ENCODE data around the gene MPST. TPM values are rescaled to one million over a fixed set of nuclear protein-coding genes. Genes with fewer than 3 reads are reported as not detected.

Gene MPST
- 10.3 TPM for total RNA-seq
- 10 to 100 TPM; 11.4 to 32.6 (median 25.1) TPM for polyA plus RNA-seq

- no peak within 1 kb of the TSS for H3K27ac ChIP-seq (ENCODE audit: insufficient read depth, low read length, poor library complexity, severe bottlenecking)
- Mint-ChIP-seq H3K27ac (peak within 1 kb of the TSS; percentile 47 to 76 (median 73)), H3K36me3 (no peaks in the 10 kb centered on the region), H3K4me1 (peaks cover 0 to 22% (median 14%) of the 10 kb centered on the region in 4 donors), H3K9me3 (no peaks in the 10 kb centered on the region), H3K4me3 (peak within 1 kb of the TSS; percentile 87 to 94 (median 91)), H3K27me3 (no peaks in the 10 kb centered on the region)
- H3K9me3 ChIP-seq (ENCODE audit: control insufficient read depth in 2 of 2, low read length in 2 of 2), result no peaks in the 10 kb centered on the region
- no peaks in the 10 kb centered on the region for H3K36me3 ChIP-seq (ENCODE audit: control insufficient read depth, insufficient read depth, low read length)
- H3K4me3 ChIP-seq (ENCODE audit: low read depth, low read length), result peak within 1 kb of the TSS; percentile 77
- ATAC-seq (ENCODE audit: low read depth in 2 of 2) (peak; percentile 63 to 69), DNase-seq (peak; percentile 19 to 59 (median 34))
- H3K4me1 ChIP-seq (ENCODE audit: control insufficient read depth, insufficient read depth, low read length, poor library complexity, severe bottlenecking), result peaks cover 21% of the 10 kb centered on the region
- no peaks in the 10 kb centered on the region for H3K27me3 ChIP-seq (ENCODE audit: control insufficient read depth, insufficient read depth, low read length)
Measured at GRCh38 chr22:37019309-37020191, at the start of gene MPST, which contains the start of gene TST. MPST (plus strand) TSS chr22:37019742; CDS start chr22:37019837, 95 bp downstream. TST (minus strand) TSS chr22:37019447; CDS start chr22:37018732, 715 bp downstream.

DNA sequence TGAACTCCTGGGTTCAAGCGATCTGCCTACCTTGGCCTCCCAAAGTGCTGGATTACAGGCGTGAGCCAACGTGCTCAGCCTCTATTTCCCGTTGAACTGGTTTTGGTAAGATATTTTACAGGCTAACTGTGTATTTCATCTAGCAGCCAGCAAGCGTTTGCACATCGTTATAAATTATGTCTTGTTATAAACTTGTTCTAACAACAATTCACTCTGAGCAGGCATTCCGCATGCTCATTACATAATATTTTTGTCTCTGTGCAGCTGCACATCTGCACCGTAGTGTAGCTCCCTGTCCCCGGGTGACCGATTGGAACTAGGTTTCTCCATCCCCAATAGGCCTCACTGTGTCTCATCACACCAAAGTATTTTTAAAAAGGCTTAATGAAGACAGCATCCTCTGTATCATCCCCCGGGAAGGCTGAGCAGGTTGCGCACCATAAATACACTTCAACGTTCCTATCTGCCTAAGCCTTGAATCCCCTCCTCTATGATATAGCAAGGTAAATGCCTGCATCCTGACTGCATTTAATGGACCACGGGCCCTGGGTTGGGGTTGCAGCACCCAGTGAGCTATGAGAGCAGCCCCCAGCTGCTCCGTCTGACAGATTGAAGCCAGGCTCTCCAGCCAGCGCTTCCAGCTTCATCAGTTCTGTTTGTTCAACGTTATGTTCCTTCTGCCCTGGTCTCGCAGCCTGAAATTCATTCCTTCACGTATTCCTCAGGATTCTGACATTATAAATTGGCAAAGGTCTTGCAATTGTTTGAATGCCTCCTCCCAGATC is 48.0 kb upstream of the MPST start:
- no peak overlapping the region for H3K27ac ChIP-seq (ENCODE audit: insufficient read depth, low read length, poor library complexity, severe bottlenecking)
- no peaks in the 10 kb centered on the region for H3K36me3 Mint-ChIP-seq
- no peak for ATAC-seq (ENCODE audit: low read depth in 2 of 2)
- no peak overlapping the region for H3K27ac Mint-ChIP-seq
- H3K4me3 ChIP-seq (ENCODE audit: low read depth, low read length), result no peak overlapping the region
- no peaks in the 10 kb centered on the region for H3K36me3 ChIP-seq (ENCODE audit: control insufficient read depth, insufficient read depth, low read length)
- no peaks in the 10 kb centered on the region for H3K4me1 ChIP-seq (ENCODE audit: control insufficient read depth, insufficient read depth, low read length, poor library complexity, severe bottlenecking)
- H3K9me3 ChIP-seq (ENCODE audit: control insufficient read depth in 2 of 2, low read length in 2 of 2), result no peaks in the 10 kb centered on the region
- no peak overlapping the region for H3K4me3 Mint-ChIP-seq
- H3K4me1 Mint-ChIP-seq, result no peaks in the 10 kb centered on the region
- DNase-seq, result no peak
- no peaks in the 10 kb centered on the region for H3K9me3 Mint-ChIP-seq
- peaks cover 10% of the 10 kb centered on the region for H3K27me3 Mint-ChIP-seq
- no peaks in the 10 kb centered on the region for H3K27me3 ChIP-seq (ENCODE audit: control insufficient read depth, insufficient read depth, low read length)

- Mint-ChIP-seq H3K4me3 (peak overlapping the region; percentile 51 to 94 (median 82)), H3K4me1 (peaks cover 0 to 13% (median 8%) of the 10 kb centered on the region in 4 donors), H3K27me3 (peaks cover 13% of the 10 kb centered on the region), H3K27ac (peak overlapping the region in 2 of 3 donors; percentile 44 to 62), H3K36me3 (no peaks in the 10 kb centered on the region), H3K9me3 (no peaks in the 10 kb centered on the region)
- Histone ChIP-seq H3K4me3 (ENCODE audit: low read depth, low read length) (no peak overlapping the region), H3K9me3 (ENCODE audit: control insufficient read depth in 2 of 2, low read length in 2 of 2) (no peaks in the 10 kb centered on the region), H3K4me1 (ENCODE audit: control insufficient read depth, insufficient read depth, low read length, poor library complexity, severe bottlenecking) (peaks cover 7% of the 10 kb centered on the region), H3K36me3 (ENCODE audit: control insufficient read depth, insufficient read depth, low read length) (no peaks in the 10 kb centered on the region), H3K27ac (ENCODE audit: insufficient read depth, low read length, poor library complexity, severe bottlenecking) (no peak overlapping the region), H3K27me3 (ENCODE audit: control insufficient read depth, insufficient read depth, low read length) (no peaks in the 10 kb centered on the region)
- DNase-seq (no peak), ATAC-seq (ENCODE audit: low read depth in 2 of 2) (no peak)
Measured at GRCh38 chr22:36976606-36977005, 42.9 kb upstream of the MPST start.

- H3K9me3 Mint-ChIP-seq, result peaks cover 0 to 1% (median 0%) of the 10 kb centered on the region in 7 donors
- H3K36me3 Mint-ChIP-seq, result no peaks in the 10 kb centered on the region
Measured at GRCh38 chr22:36977401-36977861, 42.1 kb upstream of the MPST start.

GRCh38 chr22:36977947-36978660 is 41.4 kb upstream of the MPST start:
- Mint-ChIP-seq H3K27ac (peak overlapping the region; percentile 15 to 98 (median 97)), H3K36me3 (no peaks in the 10 kb centered on the region), H3K4me1 (peaks cover 0 to 13% (median 8%) of the 10 kb centered on the region in 4 donors), H3K27me3 (peaks cover 9% of the 10 kb centered on the region), H3K9me3 (peaks cover 0 to 1% (median 0%) of the 10 kb centered on the region in 7 donors), H3K4me3 (peak overlapping the region; percentile 87 to 94 (median 91))
- Histone ChIP-seq H3K27ac (ENCODE audit: insufficient read depth, low read length, poor library complexity, severe bottlenecking) (peak overlapping the region; percentile 74), H3K4me1 (ENCODE audit: control insufficient read depth, insufficient read depth, low read length, poor library complexity, severe bottlenecking) (peaks cover 7% of the 10 kb centered on the region), H3K27me3 (ENCODE audit: control insufficient read depth, insufficient read depth, low read length) (no peaks in the 10 kb centered on the region), H3K36me3 (ENCODE audit: control insufficient read depth, insufficient read depth, low read length) (no peaks in the 10 kb centered on the region), H3K4me3 (ENCODE audit: low read depth, low read length) (peak overlapping the region; percentile 93), H3K9me3 (ENCODE audit: control insufficient read depth in 2 of 2, low read length in 2 of 2) (no peaks in the 10 kb centered on the region)
- DNase-seq, result peak; percentile 86 to 90 (median 89)
- peak; percentile 87 to 91 for ATAC-seq (ENCODE audit: low read depth in 2 of 2)

More at GRCh38 chr22:36977401-36977861, 42.1 kb upstream of the MPST start:
- DNase-seq, result peak; percentile 53 to 83 (median 69)
- peak; percentile 83 to 86 for ATAC-seq (ENCODE audit: low read depth in 2 of 2)
- Mint-ChIP-seq H3K27me3 (peaks cover 9% of the 10 kb centered on the region), H3K27ac (peak overlapping the region; percentile 94 to 98 (median 97)), H3K4me1 (peaks cover 0 to 13% (median 8%) of the 10 kb centered on the region in 4 donors), H3K4me3 (peak overlapping the region; percentile 87 to 94 (median 91))
- Histone ChIP-seq H3K4me1 (ENCODE audit: control insufficient read depth, insufficient read depth, low read length, poor library complexity, severe bottlenecking) (peaks cover 7% of the 10 kb centered on the region), H3K36me3 (ENCODE audit: control insufficient read depth, insufficient read depth, low read length) (no peaks in the 10 kb centered on the region), H3K4me3 (ENCODE audit: low read depth, low read length) (peak overlapping the region; percentile 93), H3K27me3 (ENCODE audit: control insufficient read depth, insufficient read depth, low read length) (no peaks in the 10 kb centered on the region), H3K9me3 (ENCODE audit: control insufficient read depth in 2 of 2, low read length in 2 of 2) (no peaks in the 10 kb centered on the region), H3K27ac (ENCODE audit: insufficient read depth, low read length, poor library complexity, severe bottlenecking) (peak overlapping the region; percentile 74)

DNA sequence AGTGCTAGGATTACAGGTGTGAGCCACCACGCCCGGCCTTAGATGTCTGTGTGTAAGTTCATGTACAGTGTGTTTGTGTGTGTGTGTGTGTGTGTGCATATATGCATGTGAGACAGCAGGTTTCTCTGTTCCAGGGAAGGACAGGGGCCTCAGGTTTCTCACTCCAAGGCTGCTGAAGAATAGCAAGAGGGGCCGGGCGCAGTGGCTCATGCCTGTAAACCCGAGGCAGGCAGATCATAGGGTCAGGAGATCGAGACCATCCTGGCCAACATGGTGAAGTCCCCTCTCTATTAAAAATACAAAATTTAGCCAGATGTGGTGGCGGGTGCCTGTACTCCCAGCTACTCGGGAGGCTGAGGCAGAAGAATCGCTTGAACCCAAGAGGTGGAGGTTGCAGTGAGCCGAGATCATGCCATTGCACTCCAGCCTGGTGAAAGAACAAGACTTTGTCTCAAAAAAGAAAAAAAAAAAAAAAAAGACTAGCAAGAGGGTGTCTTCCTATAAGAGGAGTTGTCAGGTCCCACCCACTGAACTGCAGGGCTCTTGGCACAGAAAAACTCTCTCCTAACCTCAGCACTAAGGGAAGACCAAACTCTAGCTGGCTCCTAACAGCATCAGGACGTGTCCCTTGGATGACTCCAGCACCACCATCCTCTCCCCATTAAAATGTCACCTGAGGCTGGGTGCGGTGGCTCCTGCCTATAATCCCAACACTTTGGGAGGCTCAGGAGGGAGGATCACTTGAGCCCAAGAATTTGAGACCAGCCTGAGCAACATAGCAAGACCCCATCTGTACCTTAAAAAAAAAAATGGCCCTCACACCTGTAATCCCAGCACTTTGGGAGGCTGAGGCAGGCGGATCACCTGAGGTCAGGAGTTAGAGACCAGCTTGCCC is 40.3 kb upstream of the MPST start:
- no peak for DNase-seq
- peaks cover 0 to 1% (median 0%) of the 10 kb centered on the region in 7 donors for H3K9me3 Mint-ChIP-seq
- Histone ChIP-seq H3K27me3 (ENCODE audit: control insufficient read depth, insufficient read depth, low read length) (peaks cover 6% of the 10 kb centered on the region), H3K36me3 (ENCODE audit: control insufficient read depth, insufficient read depth, low read length) (no peaks in the 10 kb centered on the region), H3K4me3 (ENCODE audit: low read depth, low read length) (no peak overlapping the region), H3K4me1 (ENCODE audit: control insufficient read depth, insufficient read depth, low read length, poor library complexity, severe bottlenecking) (peaks cover 7% of the 10 kb centered on the region), H3K9me3 (ENCODE audit: control insufficient read depth in 2 of 2, low read length in 2 of 2) (no peaks in the 10 kb centered on the region), H3K27ac (ENCODE audit: insufficient read depth, low read length, poor library complexity, severe bottlenecking) (no peak overlapping the region)
- H3K4me1 Mint-ChIP-seq, result peaks cover 0 to 13% (median 8%) of the 10 kb centered on the region in 4 donors
- peak overlapping the region in 1 of 4 donors; percentile 52 for H3K4me3 Mint-ChIP-seq
- H3K36me3 Mint-ChIP-seq, result no peaks in the 10 kb centered on the region
- no peak for ATAC-seq (ENCODE audit: low read depth in 2 of 2)
- H3K27ac Mint-ChIP-seq, result no peak overlapping the region
- H3K27me3 Mint-ChIP-seq, result peaks cover 9% of the 10 kb centered on the region

All from CD4-positive, CD25-positive, alpha-beta regulatory T cell (primary cell).